Uterus (tissue), 4 donors: ENCODE measurements around the gene SCLY. TPM values are rescaled to one million over a fixed set of nuclear protein-coding genes. Genes with fewer than 3 reads are reported as not detected.
"Not testable (repeated sequence)": the region's sequence is repeated elsewhere in the genome, so short reads cannot be mapped to it uniquely, and the experiment has no call there.

Source experiments
- DNase-seq, 2 donors: peaks; one replicate each; pipeline ENCODE4 v3.0.0-alpha.2; 2019 to 2020
- H3K27ac ChIP-seq, 2 donors: fragments of 200-600 bp; sonication (generic); 1 replicate in 1 of 2; 2 replicates in 1 of 2; pipeline ENCODE4 v1.5.1; 2016 to 2018
- H3K27me3 ChIP-seq, 2 donors: fragments of 200-600 bp; sonication (generic); one replicate each; pipeline ENCODE4 v1.5.1; 2018 to 2019; ENCODE audit warnings: control low read depth in 1 of 2
- H3K36me3 ChIP-seq, 2 donors: fragments of 200-600 bp; sonication (generic); one replicate each; pipeline ENCODE4 v1.5.1; 2019; ENCODE audit warnings: control low read depth in 1 of 2
- H3K4me1 ChIP-seq, 2 donors: fragments of 200-600 bp; sonication (generic); one replicate each; pipeline ENCODE4 v1.5.1; 2018 to 2019; ENCODE audit warnings: control low read depth in 1 of 2
- H3K4me3 ChIP-seq, 2 donors: fragments of 200-600 bp; sonication (generic); 1 replicate in 1 of 2; 2 replicates in 1 of 2; pipeline ENCODE4 v1.5.1; 2018 to 2019; ENCODE audit warnings: mild to moderate bottlenecking in 1 of 2
- H3K9me3 ChIP-seq, 2 donors: fragments of 200-600 bp; sonication (generic); one replicate each; pipeline ENCODE4 v1.5.1; 2019; ENCODE audit warnings: control low read depth in 1 of 2
- CTCF ChIP-seq, 4 experiments: fragments of 200-600 bp in 2 of 4; fragments of 450-650 bp in 2 of 4; sonication (generic) in 2 of 4; IDR thresholded peaks; one replicate each; pipeline ENCODE4 v1.5.1; 2016 to 2019; ENCODE audit warnings: antibody characterized with exemption in 4 of 4, mild to moderate bottlenecking in 2 of 4, moderate library complexity in 1 of 4
- POLR2A ChIP-seq, 2 donors: fragments of 450-650 bp; IDR thresholded peaks; one replicate each; pipeline ENCODE4 v1.6.1; 2016; ENCODE audit warnings: antibody characterized with exemption in 2 of 2, mild to moderate bottlenecking in 1 of 2, moderate library complexity in 1 of 2
- intact Hi-C: fragments of 100-400 bp; cut with DNase I; formaldehyde crosslinking; loops from one replicate; pipeline ENCODE4 v1.15.1; 2023; ENCODE audit warnings: low total_unique reads
- total RNA-seq, 4 donors: library from RNA; depleted of rRNA in 3 of 4; stranded (reverse); fragments of >200 nt in 3 of 4; gene quantifications; one replicate each; pipeline versions ENCODE4 v1.1.0 to v1.2.4, GENCODE V29; 2014 to 2023
- donor health status: DM: yes; HTN: yes; CAD: no.

SCLY gene
- total RNA-seq, 4 donors from 2014 or later = 5.1 to 26.0 (median 12.8) TPM

GRCh38 chr2:238046725-238047270 lies 14.0 kb upstream of the SCLY start:
- DNase-seq = no peak
- no peak for TF ChIP-seq POLR2A (IDR thresholded peaks at IDR 0.05)
- TF ChIP-seq CTCF (IDR thresholded peaks at IDR 0.05) = no peak
- Histone ChIP-seq H3K27me3 (no peaks in the 10 kb centered on the region), H3K36me3 (no peaks in the 10 kb centered on the region), H3K4me3 (no peak overlapping the region), H3K4me1 (no peaks in the 10 kb centered on the region), H3K9me3 (no peaks in the 10 kb centered on the region), H3K27ac (no peak overlapping the region)
- intact Hi-C loops = no loop called here

- no peaks in the 10 kb centered on the region for H3K4me1 ChIP-seq
- no peaks in the 10 kb centered on the region for H3K27me3 ChIP-seq
- intact Hi-C loops = no loop called here
- DNase-seq = no peak
- no peaks in the 10 kb centered on the region for H3K9me3 ChIP-seq
- H3K36me3 ChIP-seq = no peaks in the 10 kb centered on the region
- H3K27ac ChIP-seq = no peak overlapping the region
- no peak overlapping the region for H3K4me3 ChIP-seq
- TF ChIP-seq CTCF (IDR thresholded peaks at IDR 0.05) (no peak), POLR2A (IDR thresholded peaks at IDR 0.05) (no peak)
These were observed 7.5 kb upstream of the SCLY start for GRCh38 chr2:238053191-238053776.

- Histone ChIP-seq H3K27me3 (no peaks in the 10 kb centered on the region), H3K9me3 (no peaks in the 10 kb centered on the region), H3K27ac (no peak overlapping the region), H3K4me1 (peaks cover 0 to 7% of the 10 kb centered on the region in 2 donors), H3K4me3 (no peak overlapping the region), H3K36me3 (no peaks in the 10 kb centered on the region)
- no peak for DNase-seq
- TF ChIP-seq CTCF (IDR thresholded peaks at IDR 0.05) (no peak), POLR2A (IDR thresholded peaks at IDR 0.05) (no peak)
- intact Hi-C loops = no loop called here
These were observed 5.0 kb upstream of the SCLY start for GRCh38 chr2:238055841-238056240.

GRCh38 chr2:238057696-238058575 lies 2.9 kb upstream of the SCLY start:
- H3K27me3 ChIP-seq, DNase-seq, H3K4me3 ChIP-seq, H3K27ac ChIP-seq, H3K9me3 ChIP-seq, intact Hi-C loops, H3K36me3 ChIP-seq: not testable (repeated sequence)
- H3K4me1 ChIP-seq = peaks cover 0 to 13% of the 10 kb centered on the region in 2 donors

GRCh38 chr2:238059505-238059904 lies 1.3 kb upstream of the SCLY start:
- H3K36me3 ChIP-seq = no peaks in the 10 kb centered on the region
- TF ChIP-seq CTCF (IDR thresholded peaks at IDR 0.05) (no peak), POLR2A (IDR thresholded peaks at IDR 0.05) (no peak)
- H3K27me3 ChIP-seq = no peaks in the 10 kb centered on the region
- no peak overlapping the region for H3K4me3 ChIP-seq
- peaks cover 0 to 13% of the 10 kb centered on the region in 2 donors for H3K4me1 ChIP-seq
- intact Hi-C loops = no loop called here
- DNase-seq = no peak
- no peak overlapping the region for H3K27ac ChIP-seq
- H3K9me3 ChIP-seq = no peaks in the 10 kb centered on the region
